Measurements from ENCODE around the gene TRIM73. TPM values are rescaled to one million over a fixed set of nuclear protein-coding genes. Genes with fewer than 3 reads are reported as not detected.
"Not testable (repeated sequence)": the region's sequence is repeated elsewhere in the genome, so short reads cannot be mapped to it uniquely, and the experiment has no call there.

TRIM73 gene
- total RNA-seq, 1 experiment from 2014 or later, result 6.4 TPM

- H3F3A ChIP-seq (ENCODE audit: low read length, unreplicated experiment); intact Hi-C loops (cut with micrococcal nuclease); CTCF ChIA-PET; H3K9ac ChIP-seq (ENCODE audit: low read length); DNase-seq; H3K36me3 ChIP-seq (ENCODE audit: low read depth, low read length); H3K79me2 ChIP-seq (ENCODE audit: low read length); H4K20me1 ChIP-seq (ENCODE audit: low read length); H3K9me2 ChIP-seq (replicated peaks; ENCODE audit: low read length); BruUV-seq (replicated peaks); H3K9me3 ChIP-seq (ENCODE audit: low read length); H3K27ac ChIP-seq (ENCODE audit: low read length); H3K4me1 ChIP-seq (ENCODE audit: insufficient read depth, low read length); H3K4me3 ChIP-seq (ENCODE audit: low read length); POLR2A ChIA-PET (ENCODE audit: unreplicated experiment); H2AFZ ChIP-seq (ENCODE audit: low read length); H3K27me3 ChIP-seq (ENCODE audit: low read length); H3K4me2 ChIP-seq (ENCODE audit: low read length): not testable (repeated sequence)
- ATAC-seq, result peak; percentile 35
Measured at GRCh38 chr7:75374144-75374518, 21.3 kb upstream of the TRIM73 start.

GRCh38 chr7:75374519-75375317, 20.7 kb upstream of the TRIM73 start:
- H3K9me3 ChIP-seq (ENCODE audit: low read length); H3K79me2 ChIP-seq (ENCODE audit: low read length); intact Hi-C loops (cut with micrococcal nuclease); H3K4me2 ChIP-seq (ENCODE audit: low read length); H4K20me1 ChIP-seq (ENCODE audit: low read length); BruUV-seq (replicated peaks); H3K4me3 ChIP-seq (ENCODE audit: low read length); H3K27me3 ChIP-seq (ENCODE audit: low read length); DNase-seq; CTCF ChIA-PET; H3K4me1 ChIP-seq (ENCODE audit: insufficient read depth, low read length); H3K36me3 ChIP-seq (ENCODE audit: low read depth, low read length); H2AFZ ChIP-seq (ENCODE audit: low read length); H3K9ac ChIP-seq (ENCODE audit: low read length); H3F3A ChIP-seq (ENCODE audit: low read length, unreplicated experiment); POLR2A ChIA-PET (ENCODE audit: unreplicated experiment); H3K9me2 ChIP-seq (replicated peaks; ENCODE audit: low read length); H3K27ac ChIP-seq (ENCODE audit: low read length): not testable (repeated sequence)
- ATAC-seq, result peak; percentile 61

DNA sequence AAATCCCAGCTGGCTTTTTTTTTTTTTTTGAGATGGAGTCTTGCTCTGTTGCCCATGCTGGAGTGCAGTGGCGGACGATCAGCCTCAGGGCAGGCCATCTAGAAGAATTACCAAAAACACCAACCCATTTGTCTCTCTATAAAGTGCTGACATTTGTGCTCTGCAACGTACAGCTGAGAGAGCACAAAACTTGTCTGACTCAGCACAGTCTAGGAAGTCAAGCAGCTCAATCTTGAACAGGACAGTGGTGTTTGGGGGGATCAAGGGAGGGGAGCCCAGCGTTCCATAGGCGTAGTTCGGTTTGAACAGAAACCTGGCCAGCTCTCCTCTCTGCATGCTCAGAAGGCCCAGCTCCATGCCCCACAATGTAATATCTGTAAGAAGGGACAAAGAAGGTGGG, 2.2 kb upstream of the TRIM73 start:
- H3K36me3 ChIP-seq (ENCODE audit: low read depth, low read length); H3K4me1 ChIP-seq (ENCODE audit: insufficient read depth, low read length); intact Hi-C loops (cut with micrococcal nuclease); POLR2A ChIA-PET (ENCODE audit: unreplicated experiment); CTCF ChIA-PET; H3K27me3 ChIP-seq (ENCODE audit: low read length); H4K20me1 ChIP-seq (ENCODE audit: low read length); H3K4me2 ChIP-seq (ENCODE audit: low read length); H3K9ac ChIP-seq (ENCODE audit: low read length); H3K9me3 ChIP-seq (ENCODE audit: low read length); H3K4me3 ChIP-seq (ENCODE audit: low read length); H3K27ac ChIP-seq (ENCODE audit: low read length); H3K9me2 ChIP-seq (replicated peaks; ENCODE audit: low read length); ATAC-seq; DNase-seq; H2AFZ ChIP-seq (ENCODE audit: low read length); H3F3A ChIP-seq (ENCODE audit: low read length, unreplicated experiment); H3K79me2 ChIP-seq (ENCODE audit: low read length): not testable (repeated sequence)
- BruUV-seq (replicated peaks), result TSS peak; percentile 9

DNA sequence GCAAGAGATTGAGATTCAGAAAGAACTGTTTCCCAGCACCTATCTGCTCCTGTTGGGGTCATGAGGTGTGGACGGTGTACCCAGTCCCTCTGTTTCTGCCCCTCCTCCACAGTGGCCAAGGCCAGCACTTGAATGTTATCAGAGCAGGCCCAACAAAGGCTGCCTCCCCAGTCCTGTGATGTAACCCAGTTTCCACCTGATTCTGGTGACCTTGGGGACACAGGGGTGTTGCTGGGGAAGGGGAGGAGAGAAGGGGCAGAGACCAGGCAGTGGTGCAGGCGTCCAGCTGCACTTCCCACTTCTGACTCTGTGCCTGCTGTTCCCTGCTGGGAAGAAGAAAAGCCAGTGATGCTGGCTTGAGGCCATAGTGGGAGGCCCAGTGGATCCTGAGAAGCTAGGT, 2.4 kb downstream of the TRIM73 start:
- intact Hi-C loops (cut with micrococcal nuclease); CTCF ChIA-PET; H3K36me3 ChIP-seq (ENCODE audit: low read depth, low read length); POLR2A ChIA-PET (ENCODE audit: unreplicated experiment); H3K4me1 ChIP-seq (ENCODE audit: insufficient read depth, low read length); ATAC-seq; H3K4me2 ChIP-seq (ENCODE audit: low read length); H3K79me2 ChIP-seq (ENCODE audit: low read length); H3K27ac ChIP-seq (ENCODE audit: low read length); H4K20me1 ChIP-seq (ENCODE audit: low read length); BruUV-seq (replicated peaks); H3K9ac ChIP-seq (ENCODE audit: low read length); H3K4me3 ChIP-seq (ENCODE audit: low read length); H3F3A ChIP-seq (ENCODE audit: low read length, unreplicated experiment); H3K9me2 ChIP-seq (replicated peaks; ENCODE audit: low read length); H2AFZ ChIP-seq (ENCODE audit: low read length); H3K27me3 ChIP-seq (ENCODE audit: low read length); H3K9me3 ChIP-seq (ENCODE audit: low read length); DNase-seq: not testable (repeated sequence)

DNA sequence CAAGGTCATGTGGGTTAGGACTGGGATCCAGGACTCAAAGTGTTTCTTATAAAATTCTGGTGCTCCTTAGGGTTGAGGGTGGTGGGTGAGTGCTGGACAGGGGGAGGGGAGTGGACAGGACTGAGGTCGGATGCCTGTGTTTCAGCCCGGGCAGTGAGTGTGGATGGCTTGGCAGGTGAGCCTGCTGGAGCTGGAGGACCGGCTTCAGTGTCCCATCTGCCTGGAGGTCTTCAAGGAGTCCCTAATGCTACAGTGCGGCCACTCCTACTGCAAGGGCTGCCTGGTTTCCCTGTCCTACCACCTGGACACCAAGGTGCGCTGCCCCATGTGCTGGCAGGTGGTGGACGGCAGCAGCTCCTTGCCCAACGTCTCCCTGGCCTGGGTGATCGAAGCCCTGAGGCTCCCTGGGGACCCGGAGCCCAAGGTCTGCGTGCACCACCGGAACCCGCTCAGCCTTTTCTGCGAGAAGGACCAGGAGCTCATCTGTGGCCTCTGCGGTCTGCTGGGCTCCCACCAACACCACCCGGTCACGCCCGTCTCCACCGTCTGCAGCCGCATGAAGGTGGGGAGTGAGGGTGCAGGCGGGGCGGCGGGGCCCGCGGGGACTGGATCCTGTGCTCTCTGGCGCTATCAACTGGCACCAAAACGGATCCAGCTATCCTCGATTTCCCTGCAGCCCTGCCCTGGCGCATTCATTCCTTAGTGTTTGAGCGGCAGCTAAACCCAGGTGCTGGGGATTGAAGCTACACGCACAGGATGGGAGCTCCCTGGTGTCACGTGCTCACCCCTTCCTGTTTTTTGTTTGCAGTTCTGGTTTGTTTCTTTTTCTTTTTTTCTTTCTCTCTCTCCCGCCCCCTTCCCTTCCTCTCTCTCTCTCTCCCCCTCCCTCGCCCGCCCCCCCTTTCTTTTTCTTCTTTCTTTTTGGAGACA, 3.6 kb downstream of the TRIM73 start:
- H2AFZ ChIP-seq (ENCODE audit: low read length); H3K36me3 ChIP-seq (ENCODE audit: low read depth, low read length); H3K9me3 ChIP-seq (ENCODE audit: low read length); intact Hi-C loops (cut with micrococcal nuclease); H3K4me1 ChIP-seq (ENCODE audit: insufficient read depth, low read length); H3K79me2 ChIP-seq (ENCODE audit: low read length); H3K9ac ChIP-seq (ENCODE audit: low read length); CTCF ChIA-PET; DNase-seq; H3K4me3 ChIP-seq (ENCODE audit: low read length); BruUV-seq (replicated peaks); H3K4me2 ChIP-seq (ENCODE audit: low read length); H3F3A ChIP-seq (ENCODE audit: low read length, unreplicated experiment); H3K27ac ChIP-seq (ENCODE audit: low read length); H3K27me3 ChIP-seq (ENCODE audit: low read length); H4K20me1 ChIP-seq (ENCODE audit: low read length); POLR2A ChIA-PET (ENCODE audit: unreplicated experiment); H3K9me2 ChIP-seq (replicated peaks; ENCODE audit: low read length): not testable (repeated sequence)
- ATAC-seq, result peak; percentile 23; the same call in 1 of the 2 replicates

DNA sequence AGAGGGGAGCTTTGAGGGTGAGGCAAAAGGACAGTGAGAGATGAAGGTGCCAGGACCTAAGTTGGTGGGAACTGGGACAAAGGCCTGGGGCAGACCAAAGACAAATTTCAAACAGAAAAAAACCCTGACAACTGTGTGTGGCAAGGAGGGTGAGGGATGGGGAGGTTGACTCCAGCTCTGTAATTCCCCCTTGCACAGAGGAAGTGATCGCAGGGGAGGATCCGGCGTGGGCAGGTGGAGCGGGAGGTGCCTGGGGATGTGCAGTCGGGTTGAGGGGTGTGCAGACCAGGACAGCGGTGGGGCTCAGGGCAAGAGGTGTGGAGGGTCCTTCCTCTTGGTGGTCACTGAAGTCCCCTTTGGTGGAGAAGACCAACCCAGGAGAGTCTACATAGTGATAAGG, 5.1 kb downstream of the TRIM73 start:
- H3K27me3 ChIP-seq (ENCODE audit: low read length); H3F3A ChIP-seq (ENCODE audit: low read length, unreplicated experiment); ATAC-seq; POLR2A ChIA-PET (ENCODE audit: unreplicated experiment); H3K4me1 ChIP-seq (ENCODE audit: insufficient read depth, low read length); H3K36me3 ChIP-seq (ENCODE audit: low read depth, low read length); H3K27ac ChIP-seq (ENCODE audit: low read length); H3K4me2 ChIP-seq (ENCODE audit: low read length); CTCF ChIA-PET; H3K4me3 ChIP-seq (ENCODE audit: low read length); H3K9me3 ChIP-seq (ENCODE audit: low read length); H3K79me2 ChIP-seq (ENCODE audit: low read length); H3K9me2 ChIP-seq (replicated peaks; ENCODE audit: low read length); H4K20me1 ChIP-seq (ENCODE audit: low read length); BruUV-seq (replicated peaks); H2AFZ ChIP-seq (ENCODE audit: low read length); DNase-seq; H3K9ac ChIP-seq (ENCODE audit: low read length); intact Hi-C loops (cut with micrococcal nuclease): not testable (repeated sequence)

Measured in PC-3 (cell line).